ENCODE measurements around the gene SYNPO2.

SYNPO2 gene

GRCh38 chr4:118879409-118879808 lies 9.2 kb upstream of the SYNPO2 start:
- H3K9ac ChIP-seq (ENCODE audit: low read depth, low read length) = no peak overlapping the region
- no peaks in the 10 kb centered on the region for H4K20me1 ChIP-seq (ENCODE audit: insufficient read depth, low read length)
- H3K27ac ChIP-seq (ENCODE audit: low read length) = no peak overlapping the region
- H3K4me2 ChIP-seq (ENCODE audit: insufficient read depth, low read length) = no peak overlapping the region
- DNase-seq (no peak), ATAC-seq (ENCODE audit: insufficient read depth, low read depth) (no peak)
- H3K27me3 ChIP-seq (ENCODE audit: insufficient read depth, low read length, poor library complexity) = no peaks in the 10 kb centered on the region
- H2AFZ ChIP-seq (ENCODE audit: low read depth, low read length) = no peak overlapping the region
- no peaks in the 10 kb centered on the region for H3K4me1 ChIP-seq (ENCODE audit: insufficient read depth, low read length)
- no peaks in the 10 kb centered on the region for H3K79me2 ChIP-seq (ENCODE audit: insufficient read depth, low read length)
- H3K36me3 ChIP-seq (ENCODE audit: insufficient read depth, low read length) = no peaks in the 10 kb centered on the region
- no peak for TF ChIP-seq CTCF (IDR thresholded peaks at IDR 0.05; ENCODE audit: borderline replicate concordance, extremely low read depth, low read length, poor library complexity, severe bottlenecking)
- no peak for TF ChIP-seq EZH2 (IDR thresholded peaks at IDR 0.05; ENCODE audit: borderline replicate concordance, low read depth, low read length, severe bottlenecking)
- no peaks in the 10 kb centered on the region for H3K9me3 ChIP-seq (ENCODE audit: insufficient read depth, low read length, severe bottlenecking)
- H3K4me3 ChIP-seq (ENCODE audit: low read depth in 1 of 2, low read length in 2 of 2) = no peak overlapping the region

GRCh38 chr4:118881512-118882146 lies 7.0 kb upstream of the SYNPO2 start:
- H3K36me3 ChIP-seq (ENCODE audit: insufficient read depth, low read length) = no peaks in the 10 kb centered on the region
- TF ChIP-seq CTCF (IDR thresholded peaks at IDR 0.05; ENCODE audit: borderline replicate concordance, extremely low read depth, low read length, poor library complexity, severe bottlenecking) (no peak), EZH2 (IDR thresholded peaks at IDR 0.05; ENCODE audit: borderline replicate concordance, low read depth, low read length, severe bottlenecking) (no peak)
- H3K4me2 ChIP-seq (ENCODE audit: insufficient read depth, low read length) = no peak overlapping the region
- ATAC-seq (ENCODE audit: insufficient read depth, low read depth) = no peak
- no peaks in the 10 kb centered on the region for H4K20me1 ChIP-seq (ENCODE audit: insufficient read depth, low read length)
- no peak for DNase-seq
- H3K4me3 ChIP-seq (ENCODE audit: low read depth in 1 of 2, low read length in 2 of 2) = no peak overlapping the region
- H3K27ac ChIP-seq (ENCODE audit: low read length) = no peak overlapping the region
- H3K9ac ChIP-seq (ENCODE audit: low read depth, low read length) = no peak overlapping the region
- H3K9me3 ChIP-seq (ENCODE audit: insufficient read depth, low read length, severe bottlenecking) = no peaks in the 10 kb centered on the region
- no peaks in the 10 kb centered on the region for H3K4me1 ChIP-seq (ENCODE audit: insufficient read depth, low read length)
- no peak overlapping the region for H2AFZ ChIP-seq (ENCODE audit: low read depth, low read length)
- no peaks in the 10 kb centered on the region for H3K79me2 ChIP-seq (ENCODE audit: insufficient read depth, low read length)
- no peaks in the 10 kb centered on the region for H3K27me3 ChIP-seq (ENCODE audit: insufficient read depth, low read length, poor library complexity)

- H3K4me2 ChIP-seq (ENCODE audit: insufficient read depth, low read length) = no peak overlapping the region
- TF ChIP-seq EZH2 (IDR thresholded peaks at IDR 0.05; ENCODE audit: borderline replicate concordance, low read depth, low read length, severe bottlenecking) = no peak
- TF ChIP-seq CTCF (IDR thresholded peaks at IDR 0.05; ENCODE audit: borderline replicate concordance, extremely low read depth, low read length, poor library complexity, severe bottlenecking) = peak; percentile 30
Observed at GRCh38 chr4:118883861-118884260, 4.8 kb upstream of the SYNPO2 start.

More at GRCh38 chr4:118883861-118884260, 4.8 kb upstream of the SYNPO2 start:
- no peak overlapping the region for H3K9ac ChIP-seq (ENCODE audit: low read depth, low read length)
- no peak overlapping the region for H2AFZ ChIP-seq (ENCODE audit: low read depth, low read length)
- H4K20me1 ChIP-seq (ENCODE audit: insufficient read depth, low read length) = no peaks in the 10 kb centered on the region
- H3K27ac ChIP-seq (ENCODE audit: low read length) = no peak overlapping the region
- DNase-seq (no peak), ATAC-seq (ENCODE audit: insufficient read depth, low read depth) (no peak)
- no peaks in the 10 kb centered on the region for H3K4me1 ChIP-seq (ENCODE audit: insufficient read depth, low read length)
- no peak overlapping the region for H3K4me3 ChIP-seq (ENCODE audit: low read depth in 1 of 2, low read length in 2 of 2)
- no peaks in the 10 kb centered on the region for H3K9me3 ChIP-seq (ENCODE audit: insufficient read depth, low read length, severe bottlenecking)
- H3K79me2 ChIP-seq (ENCODE audit: insufficient read depth, low read length) = no peaks in the 10 kb centered on the region
- peaks cover 5% of the 10 kb centered on the region for H3K27me3 ChIP-seq (ENCODE audit: insufficient read depth, low read length, poor library complexity)
- H3K36me3 ChIP-seq (ENCODE audit: insufficient read depth, low read length) = no peaks in the 10 kb centered on the region

All from DND-41 (cell line).